HUES6 (cell line): ENCODE measurements around the gene FAM111A.
A peak's percentile ranks its signal among the peaks of the same experiment; 100 is the strongest.

Experiments used
- H3K27ac ChIP-seq: 2 replicates; pipeline ENCODE4 v1.7.0; 2013; ENCODE audit warnings: low read depth, mild to moderate bottlenecking, low read length, inconsistent platforms
- H3K27me3 ChIP-seq: 2 replicates; pipeline ENCODE4 v1.6.1; 2013; ENCODE audit warnings: low read length; ENCODE audit not compliant: control insufficient read depth, insufficient read depth
- H3K36me3 ChIP-seq: 2 replicates; pipeline ENCODE4 v1.6.1; 2013; ENCODE audit warnings: low read length; ENCODE audit not compliant: control insufficient read depth, insufficient read depth
- H3K4me1 ChIP-seq: 2 replicates; pipeline ENCODE4 v1.6.1; 2013; ENCODE audit warnings: low read length; ENCODE audit not compliant: control insufficient read depth, insufficient read depth
- H3K4me3 ChIP-seq: 2 replicates; pipeline ENCODE4 v1.5.1; 2013; ENCODE audit warnings: low read depth, low read length
- H3K9ac ChIP-seq: one replicate; pipeline ENCODE4 v1.6.1; 2013; ENCODE audit warnings: mild to moderate bottlenecking, low read length
- H3K9me3 ChIP-seq: 2 replicates; pipeline ENCODE4 v1.6.1; 2013; ENCODE audit warnings: low read depth, low read length; ENCODE audit not compliant: control insufficient read depth, insufficient read depth

Gene FAM111A

GRCh38 chr11:59144579-59145345 lies 2.1 kb downstream of the FAM111A start:
- H3K9ac ChIP-seq: peak overlapping the region; percentile 31

GRCh38 chr11:59145534-59145933 lies 2.9 kb downstream of the FAM111A start:
- H3K4me3 ChIP-seq: peak overlapping the region; percentile 53
- peaks cover 3% of the 10 kb centered on the region; the same call in 1 of the 2 replicates for H3K36me3 ChIP-seq
- peaks cover 32% of the 10 kb centered on the region for H3K27me3 ChIP-seq
- no peak overlapping the region for H3K27ac ChIP-seq
- no peaks in the 10 kb centered on the region for H3K9me3 ChIP-seq
- H3K4me1 ChIP-seq: no peaks in the 10 kb centered on the region; the same call in 1 of the 2 replicates
- H3K9ac ChIP-seq: no peak overlapping the region

More at GRCh38 chr11:59144579-59145345, 2.1 kb downstream of the FAM111A start:
- peak overlapping the region; percentile 53 for H3K4me3 ChIP-seq
- H3K36me3 ChIP-seq: no peaks in the 10 kb centered on the region; the same call in 1 of the 2 replicates
- no peaks in the 10 kb centered on the region for H3K9me3 ChIP-seq
- H3K27me3 ChIP-seq: peaks cover 32% of the 10 kb centered on the region
- H3K27ac ChIP-seq: no peak overlapping the region
- H3K4me1 ChIP-seq: no peaks in the 10 kb centered on the region; the same call in 1 of the 2 replicates

- H3K4me3 ChIP-seq: no peak overlapping the region
- H3K9me3 ChIP-seq: no peaks in the 10 kb centered on the region
- peaks cover 3% of the 10 kb centered on the region; the same call in 1 of the 2 replicates for H3K36me3 ChIP-seq
Measured at GRCh38 chr11:59151761-59152160, 9.1 kb downstream of the FAM111A start.

GRCh38 chr11:59152312-59152951 lies 9.8 kb downstream of the FAM111A start:
- peaks cover 3% of the 10 kb centered on the region; the same call in 1 of the 2 replicates for H3K36me3 ChIP-seq
- H3K4me3 ChIP-seq: no peak overlapping the region
- H3K4me1 ChIP-seq: no peaks in the 10 kb centered on the region
- H3K27me3 ChIP-seq: no peaks in the 10 kb centered on the region
- no peaks in the 10 kb centered on the region for H3K9me3 ChIP-seq
- no peak overlapping the region for H3K27ac ChIP-seq
- H3K9ac ChIP-seq: no peak overlapping the region

More at GRCh38 chr11:59151761-59152160, 9.1 kb downstream of the FAM111A start:
- H3K27ac ChIP-seq: no peak overlapping the region
- H3K4me1 ChIP-seq: no peaks in the 10 kb centered on the region
- no peak overlapping the region for H3K9ac ChIP-seq
- H3K27me3 ChIP-seq: no peaks in the 10 kb centered on the region

GRCh38 chr11:59154610-59155009 lies 12.0 kb downstream of the FAM111A start:
- no peaks in the 10 kb centered on the region for H3K9me3 ChIP-seq
- H3K4me3 ChIP-seq: no peak overlapping the region
- H3K27ac ChIP-seq: no peak overlapping the region
- H3K36me3 ChIP-seq: 0 out of 2 replicates have a peak, but pooled peaks cover 3% of the 10 kb centered on the region
- H3K9ac ChIP-seq: no peak overlapping the region
- H3K4me1 ChIP-seq: peaks cover 3% of the 10 kb centered on the region; the same call in 1 of the 2 replicates
- H3K27me3 ChIP-seq: no peaks in the 10 kb centered on the region

- no peak overlapping the region for H3K9ac ChIP-seq
- H3K27me3 ChIP-seq: no peaks in the 10 kb centered on the region
- no peak overlapping the region for H3K4me3 ChIP-seq
- H3K4me1 ChIP-seq: peaks cover 3% of the 10 kb centered on the region; the same call in 1 of the 2 replicates
- H3K9me3 ChIP-seq: no peaks in the 10 kb centered on the region
- no peaks in the 10 kb centered on the region for H3K36me3 ChIP-seq
- H3K27ac ChIP-seq: no peak overlapping the region
Measured at GRCh38 chr11:59157433-59157832, 14.8 kb downstream of the FAM111A start.

GRCh38 chr11:59158206-59159068 lies 15.8 kb downstream of the FAM111A start:
- Histone ChIP-seq H3K4me3 (no peak overlapping the region), H3K36me3 (no peaks in the 10 kb centered on the region), H3K9ac (no peak overlapping the region), H3K4me1 (peaks cover 3% of the 10 kb centered on the region; the same call in 1 of the 2 replicates), H3K9me3 (no peaks in the 10 kb centered on the region), H3K27me3 (no peaks in the 10 kb centered on the region), H3K27ac (no peak overlapping the region)

- Histone ChIP-seq H3K36me3 (no peaks in the 10 kb centered on the region), H3K27me3 (no peaks in the 10 kb centered on the region), H3K4me1 (no peaks in the 10 kb centered on the region), H3K9me3 (no peaks in the 10 kb centered on the region), H3K9ac (no peak overlapping the region), H3K4me3 (no peak overlapping the region), H3K27ac (no peak overlapping the region)
Measured at GRCh38 chr11:59164028-59164427, 21.4 kb downstream of the FAM111A start.

GRCh38 chr11:59171508-59172322 lies 29.1 kb downstream of the FAM111A start, which contains the start of gene DTX4:
Gene DTX4 (plus strand): TSS chr11:59172132. CDS start chr11:59172596, 464 bp downstream.
- peak within 1 kb of the TSS; percentile 75 for H3K27ac ChIP-seq
- H3K36me3 ChIP-seq: no peaks in the 10 kb centered on the region
- H3K27me3 ChIP-seq: peaks cover 9% of the 10 kb centered on the region

More at GRCh38 chr11:59171508-59172322, 29.1 kb downstream of the FAM111A start, which contains the start of gene DTX4:
- peak within 1 kb of the TSS; percentile 85 for H3K9ac ChIP-seq
- H3K9me3 ChIP-seq: no peaks in the 10 kb centered on the region
- peak within 1 kb of the TSS; percentile 96 for H3K4me3 ChIP-seq
- H3K4me1 ChIP-seq: peaks cover 22% of the 10 kb centered on the region
